B cell (primary cell): ENCODE results near the gene TP63.

ENCODE experiments used
- CTCF ChIP-seq: fragments of 200-600 bp; IDR thresholded peaks from one replicate; pipeline ENCODE4 v1.8.0; 2022; ENCODE audit warnings: antibody characterized with exemption, mild to moderate bottlenecking
- EZH2 ChIP-seq: IDR thresholded peaks from 2 replicates; pipeline ENCODE4 v1.6.1; 2012; ENCODE audit warnings: borderline replicate concordance, low read depth, mild to moderate bottlenecking, moderate library complexity, low read length; ENCODE audit not compliant: insufficient read depth, poor library complexity, severe bottlenecking

GRCh38 chr3:189771842-189772450 lies 140.8 kb downstream of the TP63 start:
- TF ChIP-seq CTCF (no peak), EZH2 (no peak)
